Measurements from ENCODE around the gene SS18L1. TPM values are rescaled to one million over a fixed set of nuclear protein-coding genes. Genes with fewer than 3 reads are reported as not detected.

Gene SS18L1
- total RNA-seq, 1 experiment from 2014 or later: 17.9 TPM

DNA sequence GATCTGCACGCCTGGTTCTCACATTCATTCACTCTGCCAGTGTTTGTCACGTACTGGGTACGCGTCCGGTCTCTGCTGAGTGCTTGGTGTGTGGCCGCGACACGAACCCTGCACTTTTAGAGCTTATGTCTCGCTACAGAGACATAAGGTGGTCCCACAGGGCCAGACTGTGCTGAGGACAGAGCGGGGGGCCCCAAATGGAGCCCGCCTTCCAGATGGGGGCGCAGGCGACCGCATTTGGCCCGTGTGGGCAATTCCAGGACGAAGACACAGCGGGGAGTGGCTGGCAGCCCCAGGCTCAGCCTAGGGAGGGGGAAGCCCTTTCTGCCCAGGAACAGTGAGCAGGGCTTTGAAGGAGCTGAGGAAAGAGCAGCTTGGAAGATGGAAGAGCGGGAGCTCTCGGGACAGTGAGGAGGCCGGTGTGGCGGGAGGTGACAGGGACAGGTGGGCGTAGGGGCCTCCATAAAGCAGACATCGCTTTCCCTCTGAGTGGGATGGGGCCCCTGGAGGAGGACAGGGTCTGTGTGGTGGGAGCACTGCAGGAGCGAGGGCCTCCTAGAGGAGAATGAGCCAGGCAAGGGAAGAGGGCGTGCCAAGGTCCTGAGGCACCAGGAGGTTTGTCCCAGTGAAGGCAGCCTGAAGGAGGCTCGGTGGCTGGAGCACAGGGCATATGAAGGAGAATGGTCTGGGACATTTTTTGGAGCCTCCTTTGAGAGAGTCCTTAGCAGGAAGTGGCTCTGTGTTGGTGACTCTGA lies 31.5 kb downstream of the SS18L1 start:
- POLR2A ChIA-PET (ENCODE audit: unreplicated experiment): no interaction called here
- Histone ChIP-seq H4K20me1 (ENCODE audit: low read length) (no peaks in the 10 kb centered on the region), H3K27me3 (ENCODE audit: low read length) (no peaks in the 10 kb centered on the region), H3K4me2 (ENCODE audit: low read length) (no peak overlapping the region), H3F3A (ENCODE audit: low read length, unreplicated experiment) (peaks cover 3% of the 10 kb centered on the region), H3K36me3 (ENCODE audit: low read depth, low read length) (peaks cover 3% of the 10 kb centered on the region; the same call in 1 of the 2 replicates), H2AFZ (ENCODE audit: low read length) (no peak overlapping the region), H3K4me3 (ENCODE audit: low read length) (no peak overlapping the region), H3K79me2 (ENCODE audit: low read length) (no peaks in the 10 kb centered on the region), H3K9me2 (replicated peaks; ENCODE audit: low read length) (no peaks in the 10 kb centered on the region), H3K27ac (ENCODE audit: low read length) (no peak overlapping the region), H3K4me1 (ENCODE audit: insufficient read depth, low read length) (no peaks in the 10 kb centered on the region), H3K9ac (ENCODE audit: low read length) (no peak overlapping the region), H3K9me3 (ENCODE audit: low read length) (no peaks in the 10 kb centered on the region)
- BruUV-seq (replicated peaks): no TSS peak
- intact Hi-C loops (cut with micrococcal nuclease): no loop called here
- no peak for DNase-seq
- CTCF ChIA-PET: no interaction called here
- TF ChIP-seq EZH2phosphoT487 (IDR thresholded peaks at IDR 0.05; ENCODE audit: borderline replicate concordance, low read length): no peak
- ATAC-seq: no peak

DNA sequence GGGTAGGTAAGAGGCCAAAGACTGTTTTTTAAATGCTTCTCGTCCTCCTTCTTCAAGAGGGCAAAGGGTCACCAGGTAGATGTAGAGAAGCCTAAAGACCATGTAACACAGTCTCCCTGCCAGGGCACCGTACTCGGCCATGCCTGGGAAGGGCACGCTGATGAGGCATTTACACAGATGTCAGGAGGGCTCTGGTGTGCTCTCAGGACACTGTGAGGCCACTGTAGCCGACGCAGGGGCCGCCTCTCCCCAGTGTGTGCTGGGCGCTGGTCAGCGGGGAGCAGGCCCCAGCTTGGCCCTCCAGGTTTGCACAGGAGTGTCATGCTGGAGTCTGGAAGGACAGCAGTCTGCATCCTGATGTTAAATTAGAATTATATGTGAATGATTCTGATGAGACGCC lies 32.1 kb downstream of the SS18L1 start:
- DNase-seq: no peak
- H3K9me2 ChIP-seq (replicated peaks; ENCODE audit: low read length): no peaks in the 10 kb centered on the region
- no TSS peak for BruUV-seq (replicated peaks)
- no peaks in the 10 kb centered on the region for H3K9me3 ChIP-seq (ENCODE audit: low read length)
- H3K27me3 ChIP-seq (ENCODE audit: low read length): no peaks in the 10 kb centered on the region
- H3K27ac ChIP-seq (ENCODE audit: low read length): no peak overlapping the region
- H3K79me2 ChIP-seq (ENCODE audit: low read length): no peaks in the 10 kb centered on the region
- H4K20me1 ChIP-seq (ENCODE audit: low read length): no peaks in the 10 kb centered on the region
- H3K4me3 ChIP-seq (ENCODE audit: low read length): no peak overlapping the region
- ChIA-PET POLR2A (ENCODE audit: unreplicated experiment) (no interaction called here), CTCF (no interaction called here)
- intact Hi-C loops (cut with micrococcal nuclease): no loop called here
- no peak overlapping the region for H3K9ac ChIP-seq (ENCODE audit: low read length)
- TF ChIP-seq CTCF (conservative IDR thresholded peaks at IDR 0.05; ENCODE audit: low read depth, low read length) (no peak), EZH2 (IDR thresholded peaks at IDR 0.05; ENCODE audit: low read length, unreplicated experiment) (no peak), EZH2phosphoT487 (IDR thresholded peaks at IDR 0.05; ENCODE audit: borderline replicate concordance, low read length) (no peak)
- no peaks in the 10 kb centered on the region for H3K4me1 ChIP-seq (ENCODE audit: insufficient read depth, low read length)
- H3K4me2 ChIP-seq (ENCODE audit: low read length): no peak overlapping the region
- H3K36me3 ChIP-seq (ENCODE audit: low read depth, low read length): peaks cover 4% of the 10 kb centered on the region; the same call in 1 of the 2 replicates
- no peak overlapping the region for H2AFZ ChIP-seq (ENCODE audit: low read length)
- ATAC-seq: no peak
- H3F3A ChIP-seq (ENCODE audit: low read length, unreplicated experiment): peaks cover 7% of the 10 kb centered on the region

DNA sequence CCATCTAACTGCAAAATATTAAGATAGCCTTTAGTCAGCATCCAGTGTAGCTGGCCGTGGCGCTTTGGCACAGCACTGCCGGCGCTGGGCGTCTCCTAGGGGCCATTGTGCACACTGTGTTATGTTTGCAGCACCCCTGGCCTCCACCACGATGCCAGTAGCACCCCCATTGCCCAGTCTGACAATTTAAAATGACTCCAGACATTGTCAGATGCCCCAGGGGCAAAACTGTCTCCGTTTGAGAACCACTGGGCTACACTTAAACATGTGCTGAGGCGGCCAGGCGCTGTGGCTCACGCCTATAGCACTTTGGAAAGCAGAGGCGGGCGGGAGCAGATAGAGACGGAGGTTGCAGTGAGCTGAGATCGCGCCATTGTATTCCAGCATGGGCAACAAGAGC lies 33.3 kb downstream of the SS18L1 start:
- Histone ChIP-seq H2AFZ (ENCODE audit: low read length) (no peak overlapping the region), H3F3A (ENCODE audit: low read length, unreplicated experiment) (peaks cover 7% of the 10 kb centered on the region), H3K4me1 (ENCODE audit: insufficient read depth, low read length) (peaks cover 4% of the 10 kb centered on the region), H4K20me1 (ENCODE audit: low read length) (no peaks in the 10 kb centered on the region), H3K36me3 (ENCODE audit: low read depth, low read length) (peaks cover 4% of the 10 kb centered on the region; the same call in 1 of the 2 replicates), H3K9me2 (replicated peaks; ENCODE audit: low read length) (no peaks in the 10 kb centered on the region), H3K9me3 (ENCODE audit: low read length) (no peaks in the 10 kb centered on the region), H3K9ac (ENCODE audit: low read length) (no peak overlapping the region), H3K27me3 (ENCODE audit: low read length) (no peaks in the 10 kb centered on the region), H3K4me3 (ENCODE audit: low read length) (no peak overlapping the region), H3K4me2 (ENCODE audit: low read length) (no peak overlapping the region), H3K79me2 (ENCODE audit: low read length) (0 out of 2 replicates have a peak, but pooled peaks cover 3% of the 10 kb centered on the region), H3K27ac (ENCODE audit: low read length) (no peak overlapping the region)
- CTCF ChIA-PET: no interaction called here
- no peak for DNase-seq
- BruUV-seq (replicated peaks): no TSS peak
- ATAC-seq: no peak
- POLR2A ChIA-PET (ENCODE audit: unreplicated experiment): no interaction called here
- TF ChIP-seq CTCF (conservative IDR thresholded peaks at IDR 0.05; ENCODE audit: low read depth, low read length) (no peak), EZH2 (IDR thresholded peaks at IDR 0.05; ENCODE audit: low read length, unreplicated experiment) (no peak), EZH2phosphoT487 (IDR thresholded peaks at IDR 0.05; ENCODE audit: borderline replicate concordance, low read length) (no peak)
- intact Hi-C loops (cut with micrococcal nuclease): no loop called here
